Dermis blood vessel endothelial cell (primary cell): ENCODE data around the gene ABCD4. TPM values are rescaled to one million over a fixed set of nuclear protein-coding genes. Genes with fewer than 3 reads are reported as not detected.

Experiments
- total RNA-seq: library from RNA; depleted of rRNA; stranded (reverse); fragments of >200 nt; gene quantifications from 2 replicates; pipeline ENCODE4 v1.2.3, GENCODE V29; 2014

Gene ABCD4
- total RNA-seq, 1 donor from 2014 or later, result 69.4 TPM

Other genes starting within 250 kb of the ABCD4 start
- 27.9 and 35.0 TPM in 2 replicates for gene ALDH6A1, start 218.5 kb downstream of the ABCD4 start, total RNA-seq
- 8.5 and 9.6 TPM in 2 replicates for gene LIN52, start 218.0 kb downstream of the ABCD4 start, total RNA-seq
- gene VSX2, start 63.5 kb downstream of the ABCD4 start, total RNA-seq, result not detected in 2 replicates
- gene VRTN, start 45.5 kb upstream of the ABCD4 start, total RNA-seq, result not detected in 2 replicates
- not detected in 2 replicates for gene SYNDIG1L, start 123.3 kb upstream of the ABCD4 start, total RNA-seq
- 205 and 322 TPM in 2 replicates for gene NPC2, start 190.4 kb upstream of the ABCD4 start, total RNA-seq
- gene ISCA2, start 190.8 kb upstream of the ABCD4 start, total RNA-seq, result 17.0 and 19.1 TPM in 2 replicates